H1 (cell line): ENCODE results near the gene TMEM106A.
"Not testable (repeated sequence)": the region's sequence is repeated elsewhere in the genome, so short reads cannot be mapped to it uniquely, and the experiment has no call there.

ENCODE experiments used
- ATF2 ChIP-seq: IDR thresholded peaks from 2 replicates; pipeline ENCODE4 v1.6.1; 2012; ENCODE audit warnings: low read length, inconsistent platforms
- CTCF ChIP-seq, 3 experiments: IDR thresholded peaks; 1 replicate in 2 of 3; 2 replicates in 1 of 3; pipeline versions ENCODE4 v1.5.1 to v1.6.1; 2011; ENCODE audit warnings: low read length in 3 of 3, mild to moderate bottlenecking in 3 of 3, inconsistent platforms in 2 of 3, low read depth in 1 of 3, moderate library complexity in 1 of 3; ENCODE audit not compliant: insufficient read depth in 1 of 3; ENCODE audit errors: control extremely low read depth in 1 of 3
- EGR1 ChIP-seq: IDR thresholded peaks from 2 replicates; pipeline ENCODE4 v1.6.1; 2011; ENCODE audit warnings: low read depth, low read length, borderline replicate concordance
- EZH2 ChIP-seq: fragments of 200-600 bp; sonication (generic); IDR thresholded peaks from 2 replicates; pipeline ENCODE4 v1.7.1; 2012; ENCODE audit warnings: low read depth, mild to moderate bottlenecking, moderate library complexity, low read length, inconsistent platforms; ENCODE audit not compliant: severe bottlenecking
- USF2 ChIP-seq: IDR thresholded peaks from 2 replicates; pipeline ENCODE4 v1.6.1; 2011; ENCODE audit warnings: low read length, improper control_type of control experiment

- TF ChIP-seq EGR1; CTCF (IDR thresholded peaks at IDR 0.05; ENCODE audit: control extremely low read depth in 1 of 3, insufficient read depth in 1 of 3, low read depth in 1 of 3, low read length in 3 of 3); EZH2; ATF2; USF2: not testable (repeated sequence)
Measured at GRCh38 chr17:43231205-43232020, 19.7 kb downstream of the TMEM106A start.
